Endothelial cell of umbilical vein (primary cell): Measurements from ENCODE around the gene HPF1. TPM values are rescaled to one million over a fixed set of nuclear protein-coding genes. Genes with fewer than 3 reads are reported as not detected.

Experiments used
- BruUV-seq: library from RNA; stranded (reverse); fragments of 400-500 nt; replicated peaks from 2 replicates; lab custom pipeline; 2021; lab: Mats Ljungman, UMichigan
- CTCF ChIA-PET: fragments of 300-600, 350-600 bp; sonication (Branson Sonifier 250); formaldehyde crosslinking; loops from one replicate; lab custom pipeline; 2021; ENCODE audit warnings: antibody characterized with exemption, inconsistent platforms; lab: Charles Lee
- POLR2A ChIA-PET: fragments of 300-600, 350-600 bp; sonication (Branson Sonifier 250); formaldehyde crosslinking; loops from one replicate; lab custom pipeline; 2021; ENCODE audit warnings: antibody characterized with exemption, inconsistent platforms; lab: Charles Lee
- DNase-seq: peaks from one replicate; pipeline ENCODE4 v3.0.0-alpha.2; 2011; ENCODE audit warnings: low read depth, low spot score
- FAIRE-seq: peaks from 2 replicates; lab custom pipeline; 2011; peaks lifted over from hg19 to GRCh38; lab: Jason Lieb, UNC
- H2AFZ ChIP-seq: 2 replicates; pipeline ENCODE4 v1.6.0; 2012; ENCODE audit warnings: low read depth, low read length, control low read depth, inconsistent platforms
- H3K27ac ChIP-seq: 2 replicates; pipeline ENCODE4 v1.5.1; 2011; ENCODE audit warnings: low read depth, mild to moderate bottlenecking, control low read depth, low read length, moderate library complexity; ENCODE audit not compliant: insufficient read depth
- H3K27me3 ChIP-seq, 2 experiments: 2 replicates each; pipeline versions ENCODE4 v1.6.0 to v1.6.1; 2011; ENCODE audit warnings: low read length in 2 of 2, mixed read lengths in 1 of 2; ENCODE audit not compliant: control insufficient read depth in 2 of 2, insufficient read depth in 2 of 2
- H3K36me3 ChIP-seq, 2 experiments: 2 replicates in 1 of 2; 3 replicates in 1 of 2; pipeline ENCODE4 v1.5.1; 2011; ENCODE audit warnings: low read length in 2 of 2, mild to moderate bottlenecking in 1 of 2, moderate library complexity in 1 of 2; ENCODE audit not compliant: control insufficient read depth in 2 of 2, insufficient read depth in 2 of 2; ENCODE audit errors: extremely low read depth in 1 of 2
- H3K4me1 ChIP-seq: 3 replicates; pipeline ENCODE4 v1.5.1; 2011; ENCODE audit warnings: mild to moderate bottlenecking, low read length; ENCODE audit not compliant: control insufficient read depth, insufficient read depth; ENCODE audit errors: extremely low read depth
- H3K4me2 ChIP-seq: 2 replicates; pipeline ENCODE4 v1.6.1; 2011; ENCODE audit warnings: low read length, control low read depth, mixed read lengths; ENCODE audit not compliant: insufficient read depth
- H3K4me3 ChIP-seq, 3 experiments: fragments of 200-600 bp in 1 of 3; sonication (generic), shearing (Covaris generic) in 1 of 3; replicated peaks in 1 of 3; 2 replicates each; pipeline ENCODE4 v1.5.1; 2011 to 2016; ENCODE audit warnings: control low read depth in 3 of 3, low read length in 3 of 3, mild to moderate bottlenecking in 2 of 3, inconsistent platforms in 1 of 3, low read depth in 1 of 3, moderate library complexity in 1 of 3; ENCODE audit not compliant: insufficient read depth in 1 of 3
- H3K79me2 ChIP-seq: 2 replicates; pipeline ENCODE4 v1.6.0; 2012; ENCODE audit warnings: low read length, inconsistent platforms; ENCODE audit not compliant: control insufficient read depth, insufficient read depth
- H3K9ac ChIP-seq: replicated peaks from 2 replicates; pipeline ENCODE3; 2011; ENCODE audit warnings: low read length, control low read depth; ENCODE audit not compliant: insufficient read depth; ENCODE audit errors: extremely low read depth
- H3K9me1 ChIP-seq: replicated peaks from 3 replicates; pipeline ENCODE4 v1.6.0; 2011; ENCODE audit warnings: mild to moderate bottlenecking, low read length; ENCODE audit not compliant: control insufficient read depth, insufficient read depth; ENCODE audit errors: extremely low read depth
- H3K9me3 ChIP-seq: replicated peaks from 2 replicates; pipeline ENCODE4 v1.5.1; 2012; ENCODE audit warnings: low read length, inconsistent platforms; ENCODE audit not compliant: control insufficient read depth, insufficient read depth
- H4K20me1 ChIP-seq: replicated peaks from 2 replicates; pipeline ENCODE3; 2011; ENCODE audit warnings: mild to moderate bottlenecking, low read length; ENCODE audit not compliant: control insufficient read depth, insufficient read depth; ENCODE audit errors: extremely low read depth
- EZH2 ChIP-seq: IDR thresholded peaks from 2 replicates; pipeline ENCODE4 v1.6.1; 2012; ENCODE audit warnings: borderline replicate concordance, low read depth, mild to moderate bottlenecking, moderate library complexity, low read length, inconsistent platforms; ENCODE audit not compliant: severe bottlenecking
- GATA2 ChIP-seq: IDR thresholded peaks from 2 replicates; pipeline ENCODE4 v1.7.0; 2011; ENCODE audit warnings: low read depth, mild to moderate bottlenecking, moderate library complexity, mixed read lengths, low read length; ENCODE audit not compliant: insufficient read length, insufficient read depth
- MYC ChIP-seq: IDR thresholded peaks from one replicate; pipeline ENCODE4 v1.6.1; 2011; ENCODE audit warnings: mild to moderate bottlenecking, low read depth, low read length
- POLR2A ChIP-seq: IDR thresholded peaks from 2 replicates; pipeline ENCODE4 v1.6.1; 2012; ENCODE audit warnings: low read depth, mild to moderate bottlenecking, control low read depth, low read length
- POLR2AphosphoS5 ChIP-seq: IDR thresholded peaks from 2 replicates; pipeline ENCODE4 v1.6.1; 2012; ENCODE audit warnings: low read depth, mild to moderate bottlenecking, control low read depth, low read length, moderate library complexity; ENCODE audit not compliant: insufficient read depth
- dilution Hi-C: fragments of 300-500 bp; cut with MboI; formaldehyde crosslinking; loops from one replicate; pipeline ENCODE4 v1.15.0; 2019; ENCODE audit warnings: low sequenced_read_pairs; ENCODE audit not compliant: extremely low pct_ligation_motif_present
- intact Hi-C: fragments of 100-400 bp; cut with micrococcal nuclease; formaldehyde crosslinking; loops from one replicate; pipeline ENCODE4 v1.10.0; 2022
- polyA plus RNA-seq, 4 experiments: library from polyadenylated mRNA; depleted of rRNA in 3 of 4; stranded (reverse) in 3 of 4; unstranded in 1 of 4; fragments of >200 nt; gene quantifications; 2 replicates each; pipeline versions ENCODE4 v1.2.1 to v1.2.3, GENCODE V29; 2011 to 2012; ENCODE audit warnings: missing spikeins in 1 of 4
- total RNA-seq: library from RNA; stranded (reverse); gene quantifications from 2 replicates; pipeline ENCODE4 v1.2.3, GENCODE V29; 2021
- TF ChIP-seq, protein P1 (sequence below): IDR thresholded peaks from 2 replicates; pipeline ENCODE4 v1.6.1; 2011; ENCODE audit not compliant: insufficient read depth, insufficient read length
- TF ChIP-seq, protein P2 (sequence below), 2 donors: IDR thresholded peaks; 1 replicate in 1 of 2; 2 replicates in 1 of 2; pipeline ENCODE4 v1.5.1; 2011; ENCODE audit warnings: low read length in 2 of 2, mild to moderate bottlenecking in 2 of 2, moderate library complexity in 2 of 2, control low read depth in 1 of 2, inconsistent platforms in 1 of 2, low read depth in 1 of 2; ENCODE audit not compliant: insufficient read depth in 1 of 2; ENCODE audit errors: extremely low read depth in 1 of 2

The HPF1 gene
- total and polyA plus RNA-seq, 2 donors (not counting 3 experiments of a cell fraction or from before 2014, with no cell fraction given): 16.1 to 30.3 TPM

DNA sequence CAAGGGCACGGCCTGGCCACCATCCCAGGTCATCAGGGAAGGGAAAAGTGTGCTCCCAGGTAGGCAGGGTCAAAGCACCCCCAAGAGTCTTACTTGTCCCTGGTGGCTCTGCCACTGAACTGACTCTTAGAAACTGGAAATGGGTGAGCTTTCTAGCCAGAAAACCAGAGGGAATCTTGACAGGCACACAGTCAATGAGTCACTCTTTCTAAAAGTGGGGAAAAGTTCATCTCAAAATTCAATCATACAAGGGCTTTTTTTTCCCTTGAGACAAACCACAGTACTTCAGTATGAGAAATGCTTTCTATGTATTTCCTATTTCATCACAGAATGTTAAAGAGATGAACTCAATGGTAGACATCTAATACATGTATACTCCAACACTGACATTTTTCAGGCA lies 12.5 kb downstream of the HPF1 start:
- no peaks in the 10 kb centered on the region for H3K27me3 ChIP-seq
- no peak overlapping the region for H3K27ac ChIP-seq
- no peaks in the 10 kb centered on the region for H4K20me1 ChIP-seq
- no peaks in the 10 kb centered on the region for H3K9me1 ChIP-seq
- H3K4me1 ChIP-seq: no peaks in the 10 kb centered on the region
- no peak for DNase-seq
- H3K4me3 ChIP-seq: no peak overlapping the region
- H3K36me3 ChIP-seq: peaks cover 3 to 12% of the 10 kb centered on the region in 2 experiments
- no peak overlapping the region for H2AFZ ChIP-seq
- ChIA-PET POLR2A (no interaction called here), CTCF (no interaction called here)
- H3K79me2 ChIP-seq: no peaks in the 10 kb centered on the region
- H3K9me3 ChIP-seq: no peaks in the 10 kb centered on the region
- H3K4me2 ChIP-seq: no peak overlapping the region
- TF ChIP-seq, protein P1, sequence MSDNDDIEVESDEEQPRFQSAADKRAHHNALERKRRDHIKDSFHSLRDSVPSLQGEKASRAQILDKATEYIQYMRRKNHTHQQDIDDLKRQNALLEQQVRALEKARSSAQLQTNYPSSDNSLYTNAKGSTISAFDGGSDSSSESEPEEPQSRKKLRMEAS: no peak
- TF ChIP-seq POLR2A (no peak), EZH2 (no peak)
- BruUV-seq: no TSS peak
- intact Hi-C loops: no loop called here
- dilution Hi-C loops: no loop called here
- FAIRE-seq: no peak
- H3K9ac ChIP-seq: no peak overlapping the region

DNA sequence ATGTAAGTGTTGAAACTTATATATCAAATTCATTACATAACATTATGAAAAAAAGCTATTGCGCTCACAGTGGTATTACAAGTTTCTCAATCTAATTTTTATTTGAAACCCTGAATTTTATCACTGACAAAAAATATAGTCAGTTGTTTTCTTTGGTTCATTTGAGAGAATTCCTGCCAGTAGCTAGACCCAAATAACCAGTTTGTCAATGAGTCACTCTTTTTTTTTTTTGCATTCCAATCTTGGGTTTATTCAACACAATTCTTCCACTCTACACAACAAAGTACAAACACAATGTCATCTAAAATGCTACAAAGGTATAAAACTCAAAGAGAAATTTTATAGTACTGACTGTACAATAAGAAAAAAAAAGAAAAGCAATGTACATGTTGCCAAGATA lies 13.1 kb downstream of the HPF1 start:
- intact Hi-C loops: no loop called here
- H4K20me1 ChIP-seq: no peaks in the 10 kb centered on the region
- H3K79me2 ChIP-seq: no peaks in the 10 kb centered on the region
- dilution Hi-C loops: no loop called here
- H3K36me3 ChIP-seq: peaks cover 0 to 10% of the 10 kb centered on the region in 2 experiments
- no peaks in the 10 kb centered on the region for H3K9me1 ChIP-seq
- H3K27ac ChIP-seq: no peak overlapping the region
- H3K4me3 ChIP-seq: no peak overlapping the region
- H3K4me1 ChIP-seq: no peaks in the 10 kb centered on the region
- no peaks in the 10 kb centered on the region for H3K27me3 ChIP-seq
- DNase-seq: no peak
- H2AFZ ChIP-seq: no peak overlapping the region
- H3K9me3 ChIP-seq: no peaks in the 10 kb centered on the region
- TF ChIP-seq, protein P1: no peak
- TF ChIP-seq, protein P2, sequence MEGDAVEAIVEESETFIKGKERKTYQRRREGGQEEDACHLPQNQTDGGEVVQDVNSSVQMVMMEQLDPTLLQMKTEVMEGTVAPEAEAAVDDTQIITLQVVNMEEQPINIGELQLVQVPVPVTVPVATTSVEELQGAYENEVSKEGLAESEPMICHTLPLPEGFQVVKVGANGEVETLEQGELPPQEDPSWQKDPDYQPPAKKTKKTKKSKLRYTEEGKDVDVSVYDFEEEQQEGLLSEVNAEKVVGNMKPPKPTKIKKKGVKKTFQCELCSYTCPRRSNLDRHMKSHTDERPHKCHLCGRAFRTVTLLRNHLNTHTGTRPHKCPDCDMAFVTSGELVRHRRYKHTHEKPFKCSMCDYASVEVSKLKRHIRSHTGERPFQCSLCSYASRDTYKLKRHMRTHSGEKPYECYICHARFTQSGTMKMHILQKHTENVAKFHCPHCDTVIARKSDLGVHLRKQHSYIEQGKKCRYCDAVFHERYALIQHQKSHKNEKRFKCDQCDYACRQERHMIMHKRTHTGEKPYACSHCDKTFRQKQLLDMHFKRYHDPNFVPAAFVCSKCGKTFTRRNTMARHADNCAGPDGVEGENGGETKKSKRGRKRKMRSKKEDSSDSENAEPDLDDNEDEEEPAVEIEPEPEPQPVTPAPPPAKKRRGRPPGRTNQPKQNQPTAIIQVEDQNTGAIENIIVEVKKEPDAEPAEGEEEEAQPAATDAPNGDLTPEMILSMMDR (IDR thresholded peaks at IDR 0.05; ENCODE audit: extremely low read depth in 1 of 2, insufficient read depth in 1 of 2, low read depth in 1 of 2, low read length in 2 of 2): no peak
- TF ChIP-seq GATA2 (no peak), EZH2 (no peak), POLR2A (no peak), POLR2AphosphoS5 (no peak), MYC (no peak)
- ChIA-PET CTCF (no interaction called here), POLR2A (no interaction called here)
- H3K4me2 ChIP-seq: no peak overlapping the region
- H3K9ac ChIP-seq: no peak overlapping the region
- BruUV-seq: no TSS peak
- no peak for FAIRE-seq
